ENCODE measurements around the gene FAM234B. TPM values are rescaled to one million over a fixed set of nuclear protein-coding genes. Genes with fewer than 3 reads are reported as not detected.

The FAM234B gene
- total RNA-seq, 3 donors from 2014 or later (not counting 1 experiment from before 2014, with no cell fraction given) = 5.5 to 8.7 (median 6.6) TPM

DNA sequence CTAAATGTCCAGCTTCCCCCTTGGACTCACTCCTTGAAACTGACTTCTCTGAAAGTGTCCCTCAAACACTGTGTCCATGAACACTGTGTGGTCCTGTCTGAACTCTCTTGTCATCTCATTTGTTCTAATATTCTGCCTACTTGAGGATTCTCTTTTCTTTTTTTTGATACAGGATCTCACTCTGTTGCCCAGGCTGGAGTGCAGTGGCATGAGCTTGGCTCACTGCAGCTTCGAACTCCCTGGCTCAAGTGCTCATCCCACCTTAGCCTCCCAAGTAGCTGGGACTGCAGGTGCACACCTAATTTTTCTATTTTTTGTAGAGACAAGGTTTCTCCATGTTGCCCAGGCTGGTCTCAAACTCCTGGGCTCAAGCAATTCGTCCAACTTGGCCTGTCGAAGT is 39.2 kb upstream of the FAM234B start:
- DNase-seq (no peak), ATAC-seq (no peak)
- H3K36me3 Mint-ChIP-seq = no peaks in the 10 kb centered on the region
- TF ChIP-seq, protein P1, sequence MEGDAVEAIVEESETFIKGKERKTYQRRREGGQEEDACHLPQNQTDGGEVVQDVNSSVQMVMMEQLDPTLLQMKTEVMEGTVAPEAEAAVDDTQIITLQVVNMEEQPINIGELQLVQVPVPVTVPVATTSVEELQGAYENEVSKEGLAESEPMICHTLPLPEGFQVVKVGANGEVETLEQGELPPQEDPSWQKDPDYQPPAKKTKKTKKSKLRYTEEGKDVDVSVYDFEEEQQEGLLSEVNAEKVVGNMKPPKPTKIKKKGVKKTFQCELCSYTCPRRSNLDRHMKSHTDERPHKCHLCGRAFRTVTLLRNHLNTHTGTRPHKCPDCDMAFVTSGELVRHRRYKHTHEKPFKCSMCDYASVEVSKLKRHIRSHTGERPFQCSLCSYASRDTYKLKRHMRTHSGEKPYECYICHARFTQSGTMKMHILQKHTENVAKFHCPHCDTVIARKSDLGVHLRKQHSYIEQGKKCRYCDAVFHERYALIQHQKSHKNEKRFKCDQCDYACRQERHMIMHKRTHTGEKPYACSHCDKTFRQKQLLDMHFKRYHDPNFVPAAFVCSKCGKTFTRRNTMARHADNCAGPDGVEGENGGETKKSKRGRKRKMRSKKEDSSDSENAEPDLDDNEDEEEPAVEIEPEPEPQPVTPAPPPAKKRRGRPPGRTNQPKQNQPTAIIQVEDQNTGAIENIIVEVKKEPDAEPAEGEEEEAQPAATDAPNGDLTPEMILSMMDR (IDR thresholded peaks at IDR 0.05) = no peak
- H3K27me3 ChIP-seq (ENCODE audit: control insufficient read depth, insufficient read depth, low read length) = peaks cover 2% of the 10 kb centered on the region
- WGBS (ENCODE audit: insufficient coverage) = 52% methylated on average over 3 of the region's 3 CpGs
- H3K27ac ChIP-seq (ENCODE audit: low read length) = no peak overlapping the region
- H3K4me3 Mint-ChIP-seq = no peak overlapping the region
- peaks cover 13 to 20% of the 10 kb centered on the region in 2 donors for H3K4me1 Mint-ChIP-seq
- peaks cover 7% of the 10 kb centered on the region in 2 donors for H3K27me3 Mint-ChIP-seq (ENCODE audit: low read depth in 2 of 2)
- no peak overlapping the region for H3K27ac Mint-ChIP-seq
- H3K9me3 Mint-ChIP-seq = no peaks in the 10 kb centered on the region
- intact Hi-C loops (cut with micrococcal nuclease) = loop anchor here (10.0 kb wide), 1 partner anchor 650 kb away; the partner anchor contains the start of genes BORCS5 and MANSC1
- peaks cover 16% of the 10 kb centered on the region for H3K4me1 ChIP-seq (ENCODE audit: control insufficient read depth, insufficient read depth, low read length)
- no peaks in the 10 kb centered on the region for H3K9me3 ChIP-seq (ENCODE audit: control insufficient read depth, insufficient read depth, low read length)
- H3K36me3 ChIP-seq (ENCODE audit: control insufficient read depth, insufficient read depth, low read length) = no peaks in the 10 kb centered on the region
- no peak overlapping the region for H3K4me3 ChIP-seq (ENCODE audit: low read length)

DNA sequence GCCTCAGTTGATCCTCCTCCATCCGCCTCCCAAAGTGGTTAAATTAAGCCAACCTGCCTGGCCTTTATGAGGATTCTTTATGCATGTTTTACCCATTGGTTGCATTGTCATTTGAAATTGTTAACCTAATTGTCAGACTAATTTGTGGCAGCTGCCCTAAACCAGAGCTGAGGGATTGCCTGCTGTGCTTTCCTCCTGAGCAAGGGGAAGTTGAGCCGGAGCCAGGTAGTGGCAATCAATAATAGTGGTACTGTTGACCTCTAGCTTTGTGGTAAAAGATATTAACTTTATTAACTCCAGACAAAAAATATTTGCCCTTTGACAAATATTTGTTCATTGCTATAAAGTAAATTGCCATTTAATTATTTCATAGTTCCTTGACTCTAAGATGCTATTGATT is 38.5 kb upstream of the FAM234B start:
- ATAC-seq = no peak

DNA sequence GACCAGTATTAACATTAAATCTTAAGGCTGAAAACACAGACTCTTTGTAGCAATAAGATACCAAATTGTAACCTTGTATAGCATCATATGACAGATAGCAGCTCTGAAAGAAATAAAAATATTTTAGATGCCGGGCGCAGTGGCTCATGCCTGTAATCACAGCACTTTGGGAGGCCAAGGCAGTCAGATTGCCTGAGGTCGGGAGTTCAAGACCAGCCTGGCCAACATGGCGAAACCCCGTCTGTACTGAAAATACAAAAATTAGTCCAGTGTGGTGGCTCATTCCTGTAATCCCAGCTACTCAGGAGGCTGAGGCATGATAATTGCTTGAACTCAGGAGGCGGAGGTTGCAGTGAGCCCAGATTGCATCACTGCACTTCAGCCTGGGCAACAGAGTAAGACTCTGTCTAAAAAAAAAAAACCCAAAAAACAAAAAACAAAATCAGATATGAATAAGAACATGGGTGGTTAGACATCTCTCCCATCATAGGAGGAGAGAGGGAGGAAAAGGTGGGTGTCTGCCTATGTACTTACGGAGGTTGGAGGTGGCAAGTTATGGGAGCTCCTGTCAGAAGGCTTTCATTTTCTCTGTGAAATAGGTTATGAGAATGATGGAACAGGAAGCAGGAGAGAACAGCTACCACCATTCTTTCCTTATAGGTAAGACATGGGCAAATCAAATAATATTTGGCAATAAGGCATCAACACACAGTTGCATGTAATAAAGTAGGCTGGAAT is 36.5 kb upstream of the FAM234B start:
- Histone ChIP-seq H3K9me3 (ENCODE audit: control insufficient read depth, insufficient read depth, low read length) (no peaks in the 10 kb centered on the region), H3K4me3 (ENCODE audit: low read length) (no peak overlapping the region), H3K27ac (ENCODE audit: low read length) (no peak overlapping the region), H3K36me3 (ENCODE audit: control insufficient read depth, insufficient read depth, low read length) (no peaks in the 10 kb centered on the region), H3K4me1 (ENCODE audit: control insufficient read depth, insufficient read depth, low read length) (no peaks in the 10 kb centered on the region), H3K27me3 (ENCODE audit: control insufficient read depth, insufficient read depth, low read length) (no peaks in the 10 kb centered on the region)
- ATAC-seq = no peak
- peaks cover 15 to 19% of the 10 kb centered on the region in 2 donors for H3K27me3 Mint-ChIP-seq (ENCODE audit: low read depth in 2 of 2)
- no peak for DNase-seq
- H3K9me3 Mint-ChIP-seq = no peaks in the 10 kb centered on the region
- peaks cover 0 to under 1% of the 10 kb centered on the region in 2 donors for H3K4me1 Mint-ChIP-seq
- intact Hi-C loops (cut with micrococcal nuclease) = loop anchor here (10.0 kb wide), 1 partner anchor 653 kb away; the partner anchor contains the start of genes BORCS5 and MANSC1
- H3K4me3 Mint-ChIP-seq = no peak overlapping the region
- 98% methylated on average over 7 of the region's 7 CpGs for WGBS (ENCODE audit: insufficient coverage)
- H3K36me3 Mint-ChIP-seq = no peaks in the 10 kb centered on the region
- TF ChIP-seq, protein P1 (IDR thresholded peaks at IDR 0.05) = no peak
- no peak overlapping the region for H3K27ac Mint-ChIP-seq

More for the DNA sequence above, 38.5 kb upstream of the FAM234B start:
- intact Hi-C loops (cut with micrococcal nuclease) = loop anchor here (10.0 kb wide), 1 partner anchor 651 kb away; the partner anchor contains the start of genes BORCS5 and MANSC1
- Histone ChIP-seq H3K9me3 (ENCODE audit: control insufficient read depth, insufficient read depth, low read length) (no peaks in the 10 kb centered on the region), H3K4me3 (ENCODE audit: low read length) (no peak overlapping the region), H3K4me1 (ENCODE audit: control insufficient read depth, insufficient read depth, low read length) (peaks cover 12% of the 10 kb centered on the region), H3K27ac (ENCODE audit: low read length) (no peak overlapping the region), H3K36me3 (ENCODE audit: control insufficient read depth, insufficient read depth, low read length) (no peaks in the 10 kb centered on the region), H3K27me3 (ENCODE audit: control insufficient read depth, insufficient read depth, low read length) (peaks cover 2% of the 10 kb centered on the region)
- TF ChIP-seq, protein P1 (IDR thresholded peaks at IDR 0.05) = no peak
- WGBS (ENCODE audit: insufficient coverage) = 95% methylated on average over 2 of the region's 2 CpGs
- peaks cover 11 to 13% of the 10 kb centered on the region in 2 donors for H3K4me1 Mint-ChIP-seq
- peaks cover 10 to 11% of the 10 kb centered on the region in 2 donors for H3K27me3 Mint-ChIP-seq (ENCODE audit: low read depth in 2 of 2)
- no peak overlapping the region for H3K4me3 Mint-ChIP-seq
- no peak overlapping the region for H3K27ac Mint-ChIP-seq
- no peaks in the 10 kb centered on the region for H3K9me3 Mint-ChIP-seq
- no peak for DNase-seq
- no peaks in the 10 kb centered on the region for H3K36me3 Mint-ChIP-seq
